GM11168 (cell line): ENCODE measurements around the gene HOXB3.

Experiments used
- in situ Hi-C: fragments of 300-500 bp; cut with MboI; formaldehyde crosslinking; loops from one replicate; pipeline ENCODE4 v1.12.0; 2022; ENCODE audit warnings: low sequenced_read_pairs; ENCODE audit not compliant: unreplicated experiment

The HOXB3 gene

GRCh38 chr17:48600244-48601098 is 10.4 kb upstream of the HOXB3 start:
- in situ Hi-C loops, result no loop called here

- in situ Hi-C loops, result no loop called here
Observed at GRCh38 chr17:48599354-48599753, 9.3 kb upstream of the HOXB3 start.

DNA sequence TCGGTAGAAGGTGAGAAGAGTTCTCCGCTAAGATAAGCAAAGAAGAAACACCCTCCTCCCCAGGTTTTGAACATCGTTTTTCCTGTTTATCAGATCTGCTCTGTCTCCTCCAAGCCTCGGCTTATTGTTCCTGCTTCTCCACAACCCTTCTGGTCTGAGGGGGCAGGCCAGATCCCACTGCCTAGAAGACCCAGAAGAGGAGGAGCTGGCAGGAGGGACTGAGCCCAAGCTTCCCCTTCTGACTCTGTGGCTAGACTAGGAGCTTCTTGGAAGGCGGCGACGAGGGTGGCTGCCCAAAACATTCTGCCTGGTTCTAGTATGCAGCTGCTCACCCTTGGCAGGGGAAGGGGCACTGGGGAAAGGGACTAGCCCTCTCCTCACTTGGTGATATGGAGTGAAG is 8.7 kb upstream of the HOXB3 start:
- in situ Hi-C loops, result no loop called here

DNA sequence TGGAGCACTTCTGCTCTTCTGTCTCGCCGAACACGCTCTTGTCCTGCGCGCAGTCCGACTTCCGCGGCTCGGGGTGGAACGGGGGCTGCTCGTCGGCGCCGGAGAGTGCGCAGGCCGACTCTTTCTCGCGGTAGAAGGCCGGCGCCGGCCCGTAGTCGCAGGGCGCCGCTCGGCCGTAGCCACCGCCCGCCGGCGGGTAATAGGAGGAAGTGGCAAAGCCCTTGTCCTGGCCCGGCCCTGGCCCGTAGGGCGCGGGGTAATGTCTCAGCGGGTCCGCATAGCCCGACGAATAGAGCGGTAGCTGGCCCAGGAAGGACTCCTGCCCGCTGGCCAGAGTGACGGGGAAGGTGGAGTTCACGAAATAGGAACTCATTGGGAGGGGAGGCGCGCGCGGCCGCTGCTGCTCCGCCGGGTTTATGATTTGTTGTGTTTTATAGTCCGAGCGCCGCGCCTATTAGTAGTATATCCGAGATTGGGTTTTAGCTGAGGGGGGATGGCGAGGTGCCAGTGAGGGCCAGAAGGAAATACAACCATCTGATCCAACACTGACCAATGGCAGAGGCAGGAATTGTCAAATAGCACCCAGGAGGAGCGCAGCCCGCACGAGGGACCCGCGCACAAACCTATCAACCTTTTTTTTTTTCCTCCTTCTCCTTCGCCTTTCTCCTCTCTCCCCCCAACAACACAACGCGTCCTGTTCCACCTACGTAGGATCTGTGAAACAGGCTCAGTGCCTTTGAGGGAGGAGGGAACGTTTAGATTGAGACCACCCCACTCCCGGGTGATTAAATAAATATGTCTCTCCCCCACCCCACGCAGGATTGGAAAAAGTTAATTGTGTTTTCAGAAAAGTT is 8.0 kb upstream of the HOXB3 start:
- in situ Hi-C loops, result no loop called here

DNA sequence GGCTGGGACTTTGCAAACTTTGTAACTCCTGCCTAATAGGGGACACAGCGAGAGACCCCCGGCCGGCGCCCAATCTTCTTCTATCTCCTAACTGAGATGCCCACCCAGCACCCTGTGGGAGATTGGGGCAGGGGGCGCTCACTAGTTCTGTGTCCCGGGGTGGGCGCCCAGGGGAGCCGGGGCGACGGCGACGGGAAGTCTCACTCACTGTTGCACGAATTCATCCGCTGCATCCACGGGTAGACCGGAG is 7.4 kb upstream of the HOXB3 start:
- in situ Hi-C loops, result no loop called here

- in situ Hi-C loops, result no loop called here
Observed at GRCh38 chr17:48596735-48597527, 6.9 kb upstream of the HOXB3 start.

GRCh38 chr17:48596000-48596734 is 6.1 kb upstream of the HOXB3 start:
- in situ Hi-C loops, result no loop called here

GRCh38 chr17:48595278-48595999 is 5.4 kb upstream of the HOXB3 start:
- in situ Hi-C loops, result no loop called here

DNA sequence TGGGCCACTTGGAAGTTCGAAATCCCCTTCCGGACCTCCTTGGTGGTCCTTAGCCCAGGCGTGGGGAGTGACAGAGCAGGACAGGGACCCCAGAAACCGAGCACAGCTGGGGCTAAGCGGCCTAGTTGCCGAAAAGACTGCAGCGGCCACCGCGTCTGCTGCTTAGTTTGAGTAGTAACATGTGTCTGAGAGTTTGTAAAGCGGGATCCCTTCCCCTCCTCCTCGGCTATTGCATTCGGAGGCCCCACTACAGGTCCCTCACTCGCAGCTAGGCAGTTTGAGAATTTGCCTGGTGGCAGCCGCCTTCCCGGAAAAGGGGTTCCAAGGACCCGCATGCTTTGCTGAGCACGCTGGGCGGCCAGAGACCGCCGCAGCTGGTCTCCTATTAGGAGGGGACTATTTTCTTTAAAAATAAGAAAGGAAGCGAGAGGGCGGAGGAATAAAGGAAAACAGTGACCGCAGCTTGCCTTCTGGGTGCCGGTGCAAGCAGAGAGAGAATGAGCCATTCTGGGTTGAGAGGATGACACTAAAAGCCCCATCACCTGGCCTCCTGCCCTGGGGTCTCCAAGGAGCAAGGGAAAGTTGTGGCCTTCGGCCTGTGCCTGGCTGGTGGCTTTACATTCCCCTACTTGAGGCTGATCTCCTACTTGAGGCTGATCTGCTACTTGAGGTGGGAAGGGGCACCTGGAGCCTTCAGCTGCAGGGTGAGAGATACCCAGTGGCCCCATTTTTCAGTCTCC is 4.7 kb upstream of the HOXB3 start:
- in situ Hi-C loops, result no loop called here

DNA sequence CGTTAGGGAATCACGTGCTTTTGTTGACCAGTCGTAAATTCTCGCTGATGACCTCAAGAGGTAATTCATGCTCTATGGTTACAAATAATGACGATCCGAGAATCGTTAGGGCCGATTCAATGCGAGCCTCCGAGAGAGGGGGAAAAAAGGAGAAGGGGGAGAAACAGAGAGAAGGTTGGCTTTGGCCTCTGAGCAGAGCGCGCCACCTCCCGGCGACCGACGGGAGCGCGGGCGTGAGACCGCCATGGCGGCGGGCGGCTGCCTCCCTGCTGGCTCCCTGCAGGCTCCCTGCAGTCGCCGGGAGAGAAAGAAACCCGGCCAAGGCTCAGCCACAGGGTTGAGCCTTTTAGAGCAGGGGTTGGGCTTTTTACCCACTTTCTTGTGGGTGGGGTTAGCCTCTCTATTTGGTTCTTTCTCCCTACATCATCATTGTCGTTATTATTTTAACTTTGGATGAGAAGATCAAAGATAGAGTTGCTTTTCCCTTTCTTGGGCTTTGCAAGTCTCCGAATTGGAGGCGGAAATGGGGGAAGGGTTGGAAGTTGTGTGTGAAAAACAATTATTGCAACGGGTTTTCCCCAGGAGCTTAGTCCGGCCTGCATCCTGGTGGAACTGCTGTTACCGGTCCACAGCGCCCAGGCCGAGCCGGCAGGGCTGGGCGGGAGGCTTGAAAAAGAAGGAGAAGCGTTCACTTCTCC is 3.9 kb upstream of the HOXB3 start:
- in situ Hi-C loops, result no loop called here

GRCh38 chr17:48593126-48593829 is 3.2 kb upstream of the HOXB3 start, which contains the start of gene HOXB5:
Gene HOXB5, minus strand, starts transcription at chr17:48593779. Its CDS starts 97 bp downstream, at chr17:48593682.
- in situ Hi-C loops, result no loop called here

DNA sequence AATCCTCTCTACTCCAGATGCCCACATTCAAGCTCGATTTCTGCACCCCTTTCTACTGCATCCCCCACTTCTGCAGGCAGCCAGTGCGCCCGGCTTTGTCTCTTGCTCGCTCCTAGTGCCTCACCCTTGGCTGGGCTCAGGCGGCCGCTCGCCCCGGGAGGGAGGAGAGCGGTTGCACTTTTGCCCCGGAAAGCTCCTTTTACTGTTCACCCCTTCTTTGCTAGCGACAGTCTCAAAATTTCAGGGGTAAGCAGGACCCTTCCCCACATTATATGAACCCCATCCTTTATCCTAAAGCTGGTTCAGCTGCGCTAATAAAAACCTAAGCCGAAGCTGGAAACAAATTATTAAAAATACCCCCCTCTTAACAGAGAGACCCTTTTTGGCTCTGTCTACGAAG is 2.5 kb upstream of the HOXB3 start:
- in situ Hi-C loops, result no loop called here

GRCh38 chr17:48592057-48592514 is 2.0 kb upstream of the HOXB3 start:
- in situ Hi-C loops, result no loop called here

DNA sequence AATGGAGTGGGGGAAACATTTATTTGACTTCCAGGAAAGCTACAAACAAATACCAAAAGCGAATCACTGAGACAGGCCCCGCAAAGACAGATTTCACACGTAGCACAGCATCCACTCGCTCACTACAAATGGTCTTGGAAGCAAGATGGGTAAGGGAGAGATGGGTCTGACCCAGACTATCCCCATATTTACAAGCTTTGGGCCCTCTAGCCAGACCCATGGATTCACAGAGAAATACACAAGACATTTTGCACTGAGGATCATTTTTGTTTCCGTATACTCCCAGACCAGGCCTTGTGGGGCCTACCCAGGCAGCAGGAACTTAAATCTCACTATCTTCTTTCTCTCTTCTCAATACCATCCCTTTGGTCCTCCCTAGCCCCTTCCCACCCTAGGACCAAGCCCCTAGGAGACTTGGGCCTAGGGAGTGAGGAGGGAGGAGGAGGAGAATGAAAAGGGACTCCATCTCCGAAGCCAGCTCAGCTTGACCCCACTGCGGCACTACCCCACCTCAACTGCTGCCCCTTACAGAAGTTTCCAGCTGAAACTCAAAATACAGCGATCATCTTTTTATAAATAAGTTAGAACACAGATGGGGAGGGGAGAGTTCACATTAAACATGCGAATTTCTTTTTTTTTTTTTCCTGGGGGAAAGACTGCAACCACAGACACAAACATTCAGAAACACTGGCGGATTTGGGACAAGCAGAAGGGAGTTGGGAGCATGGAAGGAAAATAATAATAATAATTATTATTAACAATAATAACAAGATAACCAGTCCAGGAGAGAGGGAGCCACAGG is 1.4 kb upstream of the HOXB3 start:
- in situ Hi-C loops, result no loop called here

- in situ Hi-C loops, result no loop called here
Observed at GRCh38 chr17:48590607-48591161, 643 bp upstream of the HOXB3 start.

- in situ Hi-C loops, result no loop called here
Observed at GRCh38 chr17:48589060-48589830, 796 bp downstream of the HOXB3 start.
